ENCODE measurements around the gene PEPD.

PEPD gene

DNA sequence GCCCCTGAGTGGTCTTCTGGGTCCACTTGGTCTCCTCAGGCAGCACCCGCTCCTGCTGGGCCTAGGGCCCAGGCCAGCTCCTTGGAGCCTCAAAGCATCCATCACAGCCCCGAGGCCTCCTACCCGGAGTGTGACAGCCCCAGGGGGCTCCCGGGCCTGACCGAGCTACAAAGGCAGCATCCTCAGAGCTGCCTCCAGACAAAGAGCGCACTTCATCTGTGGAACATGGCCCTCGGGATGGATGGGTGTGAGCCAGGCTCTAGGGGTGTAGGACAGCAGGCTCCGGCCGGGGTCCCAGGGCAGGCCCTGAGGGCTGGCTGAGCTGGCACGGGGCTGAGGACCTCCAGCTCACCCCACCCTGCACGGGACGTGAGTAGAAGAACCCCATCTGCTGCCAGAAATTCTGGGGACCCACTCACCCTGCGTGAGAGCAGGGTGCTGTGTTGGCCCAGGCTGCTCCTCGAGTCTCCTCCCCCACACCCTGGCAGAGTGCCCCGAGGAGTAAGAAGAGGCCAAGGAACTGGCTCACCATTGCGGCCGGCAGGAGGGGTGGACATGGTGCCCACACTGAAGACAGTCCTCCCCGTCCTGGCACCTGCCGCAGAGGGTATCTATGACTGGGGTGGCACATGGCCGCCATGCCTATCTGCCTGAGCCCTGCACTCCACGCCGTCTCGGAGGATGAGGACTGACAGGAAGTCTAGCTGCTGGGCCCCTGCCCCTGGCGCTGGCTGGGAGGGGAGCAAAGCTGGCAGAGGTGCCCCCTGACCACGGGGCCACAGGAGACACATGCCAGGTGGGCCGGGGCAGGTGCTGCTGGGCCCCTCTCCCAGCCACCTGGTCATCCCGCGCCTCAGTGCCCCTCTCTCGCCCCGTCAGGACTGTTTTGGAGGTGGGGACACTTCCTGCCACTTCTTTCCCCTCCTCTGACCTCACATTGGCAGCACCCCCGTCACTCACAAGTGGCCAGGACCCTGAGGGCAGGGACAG lies 125.7 kb downstream of the PEPD start:
- DNase-seq (ENCODE audit: low spot score): peak; percentile 82

DNA sequence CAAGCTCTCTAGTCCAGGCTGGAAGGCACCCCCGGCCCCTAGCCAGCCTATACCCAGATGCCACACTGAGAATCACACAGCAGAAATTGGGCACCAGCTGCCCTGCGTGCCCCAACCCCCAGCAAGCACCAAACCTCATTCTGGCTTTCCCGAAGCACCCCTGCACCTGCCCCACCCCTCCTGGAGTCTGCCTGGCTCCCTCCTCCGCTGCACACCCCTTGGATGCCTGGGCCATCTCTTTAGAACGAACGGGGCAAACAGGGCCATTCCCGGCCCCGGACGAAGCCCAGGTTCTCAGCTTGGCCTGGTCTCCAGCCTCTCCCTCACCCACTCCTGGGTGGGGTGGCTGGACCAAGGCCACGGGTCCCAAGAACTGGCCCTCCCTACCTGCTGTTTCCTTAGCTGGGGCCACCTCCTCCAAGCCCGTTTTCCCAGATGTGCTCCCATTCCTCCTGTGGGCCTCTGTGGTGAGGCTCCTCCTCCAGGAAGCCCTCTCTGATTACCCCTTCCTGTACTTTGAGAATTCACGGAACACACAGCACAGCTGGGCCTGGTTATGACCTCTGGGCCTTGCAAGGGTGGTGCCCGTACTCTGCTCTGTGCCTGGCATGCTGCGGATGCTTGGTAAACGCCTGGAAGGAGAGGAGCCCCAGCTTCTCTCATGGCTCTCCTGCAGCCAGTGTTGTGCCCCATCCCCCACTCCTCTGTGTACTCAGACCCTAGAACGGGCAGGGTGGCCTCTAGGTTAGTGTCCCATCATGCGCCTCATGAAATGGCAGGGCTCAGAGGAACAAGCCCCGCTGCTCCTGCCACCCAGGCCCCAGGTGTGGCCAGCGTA lies 126.6 kb downstream of the PEPD start:
- no peak for DNase-seq (ENCODE audit: low spot score)

DNA sequence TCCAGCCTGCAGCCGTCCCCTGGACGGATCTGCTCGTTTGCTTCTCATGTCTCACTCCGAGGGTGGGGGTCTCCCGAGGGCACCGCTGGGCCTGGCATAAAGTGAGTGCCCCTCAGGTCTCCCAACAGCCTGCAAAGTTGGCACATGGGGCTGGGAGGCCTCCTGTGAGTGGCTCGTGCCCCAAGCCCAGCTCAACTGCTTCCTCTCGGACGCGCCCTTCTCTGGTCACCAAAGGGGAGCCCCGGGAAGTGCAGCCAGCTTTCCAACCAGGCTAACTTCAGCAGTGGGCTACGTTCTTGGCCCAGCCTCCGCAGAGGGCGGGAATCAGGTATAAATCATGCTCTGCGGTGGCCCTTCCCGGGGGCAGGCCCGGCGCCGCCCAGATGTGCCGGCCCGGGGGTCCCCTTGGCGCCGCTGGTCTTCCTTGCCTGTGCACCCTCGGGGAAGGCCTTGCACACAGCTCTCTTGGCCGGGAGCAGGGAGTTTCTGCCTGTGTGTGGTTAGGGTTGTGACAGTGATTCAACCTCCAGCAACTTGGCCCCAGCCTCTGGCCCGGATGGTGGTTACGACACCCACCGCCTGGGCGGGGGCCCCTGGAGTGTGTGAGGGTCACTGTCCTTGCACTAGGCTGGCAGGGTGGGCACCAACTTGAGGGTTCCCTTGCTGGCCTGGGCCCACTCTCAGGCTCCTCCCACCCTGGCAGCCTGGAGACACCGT lies 127.4 kb downstream of the PEPD start:
- DNase-seq (ENCODE audit: low spot score): peak; percentile 96

DNA sequence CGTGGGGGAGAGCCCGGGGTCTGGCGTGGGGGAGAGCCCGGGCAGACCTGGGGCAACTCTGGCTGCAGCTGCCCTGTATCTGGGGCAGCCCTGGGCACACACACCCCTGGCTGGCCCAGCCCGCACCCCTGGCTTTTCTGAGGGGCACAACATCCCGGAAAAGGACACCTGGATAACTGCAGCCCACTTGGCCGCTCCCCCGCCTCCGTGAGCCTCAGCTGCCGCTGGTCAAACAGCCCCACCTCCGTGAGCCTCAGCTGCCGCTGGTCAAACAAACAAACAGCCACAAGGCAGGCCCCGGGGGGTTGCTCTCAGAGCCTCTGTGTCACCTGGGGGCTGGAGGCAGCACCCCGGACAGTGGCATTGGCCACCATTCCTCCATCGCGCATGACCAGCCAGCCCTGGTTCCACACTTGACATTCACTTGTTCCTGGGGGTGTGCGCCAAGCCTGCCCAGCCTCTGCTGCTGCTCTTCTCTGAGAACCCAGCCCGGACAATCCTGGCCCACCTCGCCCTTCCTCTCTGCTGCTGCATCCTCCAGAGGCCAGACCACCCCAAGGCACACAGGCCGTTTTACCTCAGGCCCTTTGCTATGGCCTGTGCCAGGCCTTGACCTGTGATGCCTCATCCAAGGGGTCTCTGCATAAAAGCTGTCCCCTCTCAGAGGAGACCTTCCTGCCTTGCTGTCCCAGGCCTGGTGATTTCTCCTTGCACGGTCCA lies 128.1 kb downstream of the PEPD start:
- DNase-seq (ENCODE audit: low spot score): no peak

DNA sequence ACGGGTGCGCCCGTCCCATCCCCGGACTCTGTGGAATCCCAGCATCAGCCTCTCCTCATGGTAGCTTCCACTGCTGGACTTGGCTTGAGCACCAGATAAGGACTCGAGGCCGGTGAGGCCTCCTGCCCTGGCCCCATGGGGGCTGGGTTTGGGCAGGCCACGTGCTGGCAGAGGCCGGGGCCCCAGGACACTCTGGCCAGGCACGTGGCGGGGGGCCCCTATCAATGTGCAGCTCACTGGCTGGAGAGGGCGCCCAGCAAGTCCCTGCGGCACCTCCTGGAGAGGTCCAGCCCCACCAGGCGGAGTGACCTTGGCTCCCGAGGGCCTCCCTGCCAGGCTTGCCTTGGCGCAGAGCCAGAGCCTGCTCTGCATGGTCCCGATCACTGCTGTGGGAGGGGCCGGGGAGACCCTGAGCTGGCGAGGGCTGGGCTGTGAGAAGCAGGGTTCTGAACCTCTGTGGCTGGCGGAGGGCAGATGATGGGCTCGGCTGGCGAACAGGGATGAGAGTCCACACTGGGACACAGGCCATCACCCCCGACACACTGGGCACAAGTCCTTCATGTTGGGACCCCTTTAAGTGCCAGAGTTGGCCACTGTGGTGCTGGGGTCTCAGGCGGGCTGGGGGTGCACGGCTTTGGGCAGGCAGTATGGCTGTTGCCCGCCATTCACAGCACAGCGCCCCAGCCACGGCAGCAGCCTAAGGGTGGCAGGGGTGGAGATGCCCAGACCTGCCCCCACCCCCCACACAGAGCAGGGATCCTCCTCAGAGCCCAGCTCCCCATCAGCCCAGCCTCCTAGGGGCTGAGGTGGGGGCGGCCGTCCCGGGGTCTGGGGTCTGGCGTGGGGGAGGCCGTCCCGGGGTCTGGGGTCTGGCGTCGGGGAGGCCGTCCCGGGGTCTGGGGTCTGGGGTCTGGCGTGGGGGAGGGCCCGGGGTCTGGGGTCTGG lies 129.0 kb downstream of the PEPD start:
- DNase-seq (ENCODE audit: low spot score): no peak

DNA sequence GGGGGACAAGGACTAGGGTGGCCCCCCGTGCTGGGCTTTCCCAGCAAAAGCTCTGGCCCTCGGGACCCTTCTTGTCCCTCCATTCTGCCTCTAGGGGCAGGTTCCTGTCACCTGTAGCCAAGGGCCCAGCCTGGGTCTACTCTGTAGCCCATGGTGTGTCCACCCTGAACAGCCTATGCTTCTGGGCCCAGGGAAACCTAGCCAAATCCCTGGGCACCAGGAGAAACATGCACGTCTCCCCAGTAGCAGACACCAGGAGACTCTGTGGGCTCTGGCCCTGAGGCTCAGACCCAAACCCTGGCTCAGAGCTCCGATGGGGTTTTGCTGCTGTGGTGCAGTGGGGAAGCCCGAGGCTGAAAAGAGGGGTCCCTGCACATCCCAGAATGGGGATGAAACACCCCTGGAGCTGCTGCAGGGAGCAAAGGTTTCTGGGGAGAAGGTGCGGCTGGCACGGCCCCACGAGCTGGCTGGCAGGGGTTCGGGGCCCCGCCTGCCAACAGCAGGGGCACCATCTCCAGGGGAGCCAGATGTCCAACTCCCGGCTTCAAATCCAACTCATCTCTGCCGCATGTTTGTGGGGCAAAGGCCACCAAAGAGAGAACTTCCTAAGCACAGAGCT lies 129.9 kb downstream of the PEPD start:
- DNase-seq (ENCODE audit: low spot score): no peak

DNA sequence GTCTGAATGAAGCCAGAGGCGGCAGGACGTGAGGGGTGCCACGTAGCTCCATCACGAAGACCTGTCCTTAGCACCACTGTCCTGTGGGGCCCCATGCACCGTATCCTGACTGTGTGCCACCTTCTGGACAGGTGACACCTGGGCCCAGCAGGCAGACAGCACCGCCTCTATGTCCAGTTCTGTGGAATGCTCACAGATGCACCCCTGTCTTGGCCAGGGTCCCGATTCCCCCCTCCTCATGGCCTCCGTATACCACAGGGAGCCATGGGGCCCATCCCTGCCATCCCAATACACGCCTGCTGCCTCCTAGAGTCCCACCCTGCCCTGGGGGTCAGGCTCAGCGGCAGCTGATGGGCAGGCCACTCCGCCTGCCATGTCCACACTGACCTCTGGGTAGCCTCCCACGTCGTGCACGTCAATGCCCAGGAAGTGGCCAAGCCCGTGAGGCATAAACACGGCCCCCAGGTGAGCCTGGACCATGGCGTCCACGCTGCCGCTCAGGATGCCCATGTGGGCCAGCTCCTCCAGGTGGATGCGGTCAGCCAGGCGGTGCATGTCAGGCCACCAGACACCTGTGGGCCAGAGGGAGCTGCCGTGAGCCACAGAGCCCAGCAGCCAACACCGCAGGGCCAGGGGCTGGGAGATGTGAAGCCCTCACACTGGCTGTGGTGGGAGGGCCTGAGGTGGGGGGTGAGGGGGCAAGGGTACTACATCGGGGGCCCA lies 130.5 kb downstream of the PEPD start:
- DNase-seq (ENCODE audit: low spot score): no peak

DNA sequence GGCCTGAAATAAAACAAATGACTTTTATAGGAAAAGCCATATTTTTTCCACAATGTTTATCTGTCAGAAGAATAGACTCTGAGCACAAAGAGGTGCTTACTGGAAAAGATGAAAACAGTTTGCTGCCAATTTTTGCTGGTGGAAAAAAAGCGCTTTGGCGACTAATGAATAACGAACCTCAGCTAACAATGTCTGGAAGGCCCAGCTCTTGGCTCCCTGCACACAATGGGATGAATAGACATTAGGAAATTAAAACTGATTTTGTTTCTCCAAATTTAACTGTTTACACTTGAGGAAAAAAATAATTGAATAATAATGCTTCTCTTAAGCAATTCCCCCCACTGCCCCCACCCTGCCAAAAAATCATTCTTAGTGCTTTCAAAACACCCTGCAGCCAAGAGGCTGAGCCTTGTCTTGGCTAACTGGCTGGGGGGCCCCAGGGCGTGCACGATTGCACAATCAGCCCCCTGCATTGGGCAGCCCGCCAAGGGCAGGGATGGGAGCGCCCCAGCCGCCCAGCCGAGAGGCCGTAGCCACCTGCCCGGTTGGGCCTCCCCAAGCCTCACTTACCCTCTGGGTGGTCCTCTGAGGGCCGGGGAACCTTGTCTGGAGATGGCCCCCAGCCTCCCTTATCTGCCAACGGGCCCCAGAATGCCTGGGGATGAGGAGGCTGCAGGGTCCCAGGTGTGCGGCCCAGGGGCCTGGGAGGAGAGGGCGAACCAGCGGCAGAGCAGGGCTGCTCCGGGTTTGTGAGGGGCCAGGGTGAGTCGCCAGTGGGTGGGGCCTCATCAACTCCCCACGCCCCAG lies 131.3 kb downstream of the PEPD start:
- no peak for DNase-seq (ENCODE audit: low spot score)

DNA sequence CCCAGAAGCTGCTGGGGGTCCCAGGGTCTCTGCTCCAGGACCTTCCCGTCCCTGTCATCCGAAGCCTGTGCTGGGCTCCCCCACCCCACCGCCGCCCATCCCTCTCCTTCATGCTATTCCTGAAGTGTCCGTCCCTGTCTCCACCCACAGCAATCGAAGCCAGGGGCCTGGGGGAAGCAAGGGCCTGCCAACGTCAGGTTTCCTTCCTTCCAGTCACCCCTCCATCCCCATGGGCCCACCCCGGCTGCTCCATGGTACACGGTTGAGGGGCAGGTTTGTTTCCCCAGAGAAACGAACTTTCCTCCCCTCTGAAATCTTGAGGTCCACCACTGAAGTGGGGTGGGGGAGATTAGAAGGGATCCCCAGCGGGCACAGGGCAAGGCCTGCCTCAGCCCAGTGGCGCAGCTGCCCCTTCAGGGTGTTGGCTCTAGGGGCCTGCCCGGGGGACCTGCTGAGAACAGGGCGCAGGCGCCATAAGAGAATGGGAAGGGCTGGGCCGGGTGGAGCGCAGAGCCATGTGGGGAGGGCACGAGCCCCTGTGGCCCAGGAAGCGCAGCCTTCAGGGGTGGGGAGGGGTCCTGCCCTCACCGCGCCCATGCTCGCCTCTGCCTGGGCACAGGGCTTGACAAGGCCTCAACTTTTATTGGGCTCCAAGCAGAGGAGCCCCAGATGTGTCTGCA lies 132.0 kb downstream of the PEPD start:
- DNase-seq (ENCODE audit: low spot score): no peak

DNA sequence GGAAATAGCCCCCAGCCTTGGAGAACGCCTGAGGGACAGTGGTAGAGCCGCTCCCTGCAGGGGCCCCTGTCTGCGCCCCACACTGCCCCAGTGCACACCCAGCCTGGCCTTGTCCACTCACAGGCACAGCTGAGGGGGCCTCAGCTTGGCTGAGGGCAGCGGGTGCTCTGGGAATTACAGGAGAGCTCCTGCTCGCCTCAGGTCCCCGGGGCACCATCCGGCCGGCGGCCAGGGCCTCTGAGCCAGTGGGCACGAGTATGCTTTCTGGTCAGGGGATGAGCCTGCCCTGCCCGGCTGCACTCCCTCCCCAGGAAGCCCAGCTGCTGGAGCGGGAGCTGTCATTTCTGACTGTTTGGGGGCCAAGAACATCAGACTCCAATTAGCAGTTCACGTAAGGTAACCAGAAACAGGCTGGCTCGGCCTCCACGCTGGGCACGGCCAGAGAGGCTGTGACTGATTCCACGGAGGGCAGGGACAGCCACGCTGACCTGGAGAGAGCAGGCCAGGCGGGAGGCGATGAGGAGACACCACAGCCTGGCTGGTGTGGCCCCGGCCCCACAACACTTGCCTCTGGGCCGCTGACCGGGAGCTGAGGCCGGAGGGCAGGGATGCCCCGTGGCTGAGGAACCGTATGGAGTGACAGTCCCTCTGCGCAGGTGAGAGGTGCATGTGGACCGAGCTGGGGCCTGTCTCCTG lies 132.7 kb downstream of the PEPD start:
- no peak for DNase-seq (ENCODE audit: low spot score)

DNA sequence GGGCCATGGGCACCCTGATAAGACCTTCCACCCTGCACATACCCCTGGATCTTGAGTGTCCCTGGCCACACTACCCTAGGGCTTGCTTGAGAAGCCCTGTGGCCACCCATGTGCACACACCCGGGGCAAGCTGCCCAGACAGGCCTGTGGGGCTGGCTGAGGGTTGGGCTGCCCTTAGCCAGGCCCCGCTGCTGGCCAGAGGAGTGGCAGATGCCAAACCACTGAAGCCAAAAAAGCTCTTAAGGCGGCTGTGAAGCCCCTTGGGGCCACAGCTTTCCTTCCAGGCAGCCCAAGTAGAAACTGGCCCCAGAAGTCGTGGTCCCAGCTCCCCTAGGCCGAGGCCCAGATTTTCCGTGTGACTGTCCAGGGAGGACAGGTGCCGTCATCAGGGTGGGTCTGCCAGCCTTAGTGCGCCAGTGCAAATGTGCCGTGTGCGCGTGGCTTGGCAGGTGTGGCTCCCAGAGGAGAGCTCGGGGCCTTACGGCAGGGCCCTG lies 133.3 kb downstream of the PEPD start:
- no peak for DNase-seq (ENCODE audit: low spot score)

DNA sequence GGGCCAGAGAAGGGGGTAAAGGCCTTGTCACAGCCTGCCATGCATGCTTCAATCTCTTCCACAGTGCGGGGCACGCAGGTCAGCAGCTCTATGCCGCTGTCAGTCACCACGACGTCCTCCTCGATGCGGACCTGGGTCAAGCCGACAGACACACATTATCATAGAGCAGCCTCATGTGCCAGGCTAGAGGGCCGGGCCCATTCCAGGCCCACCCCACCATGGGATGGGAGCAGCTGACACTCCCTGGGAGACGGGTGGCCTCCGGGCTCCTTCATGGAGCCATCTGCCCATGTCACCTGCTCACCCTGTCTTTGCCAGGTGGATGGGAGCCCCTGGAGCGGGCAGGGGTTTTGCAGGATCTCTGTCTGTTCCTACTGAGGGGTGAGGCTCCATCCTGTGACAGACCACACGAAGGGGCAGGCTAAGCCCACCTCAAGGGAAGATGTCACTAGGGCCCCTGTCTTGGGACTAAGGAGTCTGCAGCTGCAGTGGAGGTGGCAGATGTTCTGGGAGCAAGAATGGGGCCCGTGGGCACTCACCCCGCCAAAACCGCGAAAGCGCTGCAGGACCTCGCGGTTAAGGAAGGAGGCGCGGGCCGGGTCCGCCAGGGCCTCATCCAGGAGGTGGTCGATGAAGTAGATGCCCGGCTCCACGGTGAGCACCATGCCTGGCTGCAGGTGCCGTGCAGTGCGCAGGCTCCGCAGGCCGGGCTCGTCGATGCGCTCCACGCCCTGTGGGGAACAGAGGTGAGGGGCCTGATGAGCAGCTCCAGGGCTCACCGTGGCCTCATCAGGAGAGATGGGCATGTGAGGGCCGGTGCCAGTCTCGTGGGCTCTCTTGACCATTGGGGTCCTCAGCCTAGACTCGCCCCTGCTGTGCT lies 134.0 kb downstream of the PEPD start:
- no peak for DNase-seq (ENCODE audit: low spot score)

DNA sequence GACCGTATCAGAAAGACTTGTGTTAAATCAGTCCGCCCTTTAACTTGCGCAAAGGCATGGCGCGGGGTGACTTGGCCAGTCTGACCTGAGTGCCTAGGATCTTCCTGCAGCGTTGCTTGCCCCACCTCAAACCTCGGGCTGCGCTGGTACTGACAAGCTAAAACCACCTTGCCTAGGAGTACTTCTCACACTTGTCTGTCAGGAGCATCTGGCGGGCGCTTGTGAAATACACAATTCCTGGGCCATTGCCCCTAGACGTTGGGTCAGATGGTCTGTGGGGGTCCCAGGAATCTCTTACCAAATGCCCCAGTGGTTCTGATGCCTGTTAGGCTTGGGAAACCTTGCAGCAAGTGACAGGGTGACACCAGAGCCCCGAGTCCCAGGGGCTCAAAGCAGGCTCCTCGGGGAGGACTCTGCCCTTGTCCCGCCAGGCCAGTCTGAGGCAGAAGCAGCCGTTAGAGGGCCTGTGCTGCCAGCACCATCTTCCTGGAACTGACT lies 135.2 kb downstream of the PEPD start:
- DNase-seq (ENCODE audit: low spot score): no peak

DNA sequence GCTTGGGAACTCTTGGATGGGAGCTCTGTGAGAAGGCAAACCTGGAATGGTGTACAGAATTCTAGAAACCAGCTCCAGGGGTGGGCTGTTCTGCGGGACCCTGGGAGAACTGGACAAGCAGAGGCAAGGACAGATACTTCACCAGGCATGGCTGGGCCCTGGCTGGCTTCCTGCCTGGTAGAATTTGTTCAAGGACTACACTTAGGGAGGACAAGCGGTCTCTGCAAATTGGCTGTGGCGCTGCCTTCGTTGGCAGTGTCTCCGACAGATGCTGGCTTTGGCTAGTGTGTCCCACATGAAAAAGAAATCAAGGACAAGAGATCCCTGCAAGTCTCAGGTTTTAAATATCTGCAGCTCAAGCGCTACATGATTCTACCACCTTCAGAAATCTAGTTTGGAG lies 135.6 kb downstream of the PEPD start:
- DNase-seq (ENCODE audit: low spot score): no peak

DNA sequence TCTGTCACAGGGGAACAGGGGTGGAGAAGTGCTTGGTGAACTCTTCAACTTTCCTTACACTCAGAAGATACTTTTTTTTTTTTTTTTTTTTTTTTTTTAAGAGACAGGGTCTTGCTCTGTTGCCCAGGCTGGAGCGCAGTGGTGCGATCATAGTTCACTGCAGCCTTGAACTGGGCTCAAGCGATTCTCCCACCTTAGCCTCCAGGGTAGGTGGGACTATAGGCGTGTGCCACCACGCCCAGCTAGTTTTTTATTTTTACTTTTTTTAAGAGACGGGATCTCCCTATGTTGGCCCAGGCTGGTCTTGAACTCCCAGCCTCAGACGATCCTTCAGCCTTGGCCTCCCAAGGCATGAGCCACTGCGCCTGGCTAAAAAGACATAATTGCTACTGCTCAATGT lies 136.6 kb downstream of the PEPD start:
- no peak for DNase-seq (ENCODE audit: low spot score)

DNA sequence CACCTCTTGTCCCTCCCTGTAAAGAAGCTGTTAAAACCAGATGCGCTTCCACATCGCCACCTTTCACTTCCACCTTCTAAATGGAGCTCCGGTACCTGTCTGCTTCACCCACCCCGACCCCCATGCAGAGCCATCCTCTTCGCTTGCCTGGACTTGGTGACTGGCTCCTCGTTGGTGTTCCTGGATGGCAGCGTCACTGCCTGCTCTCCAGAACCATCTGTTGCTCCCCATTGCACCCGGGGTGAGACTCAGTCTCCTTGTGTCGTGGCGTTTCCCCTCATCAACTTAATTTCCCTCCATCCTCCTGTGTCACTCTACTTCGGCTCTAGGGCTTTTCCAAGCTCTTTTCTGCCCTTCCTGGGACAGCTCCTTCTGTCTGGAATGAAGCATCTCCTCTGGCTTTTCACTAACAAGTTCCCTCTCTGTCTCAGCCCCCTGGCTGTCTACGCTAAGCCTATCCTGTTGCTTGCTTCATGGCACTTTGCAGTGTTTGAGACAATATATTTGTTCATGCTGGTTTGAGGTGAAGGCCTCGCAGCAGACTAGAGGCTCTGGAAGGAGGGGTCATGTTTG lies 137.8 kb downstream of the PEPD start:
- no peak for DNase-seq (ENCODE audit: low spot score)

Measured in AG08395 (cell line).